ENCODE measurements around the gene TMEM35B. TPM values are rescaled to one million over a fixed set of nuclear protein-coding genes. Genes with fewer than 3 reads are reported as not detected.

TMEM35B gene
- total and polyA plus RNA-seq, 2 experiments from 2014 or later: 7.6 to 27.1 TPM

DNA sequence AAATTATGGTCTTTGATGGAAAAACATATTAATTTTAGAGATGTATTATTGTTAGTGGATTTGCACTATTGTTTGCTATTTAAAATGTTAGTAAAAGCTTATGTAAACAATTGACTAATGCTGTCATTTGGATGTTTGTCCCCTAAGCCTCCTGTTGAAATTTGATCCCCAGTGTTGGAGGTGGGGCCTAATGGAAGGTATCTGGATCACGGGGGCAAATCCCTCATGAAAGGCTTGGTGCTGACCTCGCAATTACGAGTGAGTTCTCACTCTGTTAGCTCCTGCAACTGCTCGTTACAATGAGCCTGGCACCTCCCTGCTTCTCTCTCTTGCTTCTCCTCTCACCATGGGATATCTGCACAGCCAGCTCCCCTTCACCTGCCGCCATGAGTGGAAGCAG, 14.3 kb downstream of the TMEM35B start:
- H3K4me3 ChIP-seq: no peak overlapping the region
- Mint-ChIP-seq H3K4me3 (0 out of 3 replicates have a peak overlapping the region, but pooled peaks have one; percentile 36), H3K27ac (peak overlapping the region; percentile 83)

More for the DNA sequence above, 14.3 kb downstream of the TMEM35B start:
- H3K36me3 ChIP-seq (ENCODE audit: insufficient read depth): 0 out of 2 replicates have a peak, but pooled peaks cover 4% of the 10 kb centered on the region
- peaks cover 7% of the 10 kb centered on the region for H3K27me3 Mint-ChIP-seq (ENCODE audit: insufficient read depth, low read depth, poor library complexity)
- H3F3A ChIP-seq (replicated peaks; ENCODE audit: low read depth): no peaks in the 10 kb centered on the region
- no peaks in the 10 kb centered on the region for H4K20me1 ChIP-seq (replicated peaks; ENCODE audit: insufficient read depth)
- no peak overlapping the region for H3K27ac ChIP-seq (ENCODE audit: low read depth)
- H3K27me3 ChIP-seq (ENCODE audit: insufficient read depth): no peaks in the 10 kb centered on the region; the same call in 1 of the 2 replicates
- ATAC-seq: peak; percentile 91
- H3K9me2 ChIP-seq (ENCODE audit: insufficient read depth): no peaks in the 10 kb centered on the region
- peak; percentile 80 for DNase-seq (ENCODE audit: low spot score)
- 0 out of 2 replicates have a peak overlapping the region, but pooled peaks have one; percentile 27 for H3K4me2 ChIP-seq
- no peak overlapping the region for H2AFZ ChIP-seq
- peaks cover 21% of the 10 kb centered on the region; the same call in 2 of the 3 replicates for H3K9me3 Mint-ChIP-seq
- H3K4me1 Mint-ChIP-seq: peaks cover 22% of the 10 kb centered on the region
- H3K4me1 ChIP-seq (ENCODE audit: insufficient read depth): peaks cover 13% of the 10 kb centered on the region
- 0 out of 3 replicates have a peak, but pooled peaks cover 3% of the 10 kb centered on the region for H3K36me3 Mint-ChIP-seq (ENCODE audit: low read depth)
- H3K79me2 ChIP-seq (replicated peaks; ENCODE audit: insufficient read depth): no peaks in the 10 kb centered on the region
- TF ChIP-seq, protein P1, sequence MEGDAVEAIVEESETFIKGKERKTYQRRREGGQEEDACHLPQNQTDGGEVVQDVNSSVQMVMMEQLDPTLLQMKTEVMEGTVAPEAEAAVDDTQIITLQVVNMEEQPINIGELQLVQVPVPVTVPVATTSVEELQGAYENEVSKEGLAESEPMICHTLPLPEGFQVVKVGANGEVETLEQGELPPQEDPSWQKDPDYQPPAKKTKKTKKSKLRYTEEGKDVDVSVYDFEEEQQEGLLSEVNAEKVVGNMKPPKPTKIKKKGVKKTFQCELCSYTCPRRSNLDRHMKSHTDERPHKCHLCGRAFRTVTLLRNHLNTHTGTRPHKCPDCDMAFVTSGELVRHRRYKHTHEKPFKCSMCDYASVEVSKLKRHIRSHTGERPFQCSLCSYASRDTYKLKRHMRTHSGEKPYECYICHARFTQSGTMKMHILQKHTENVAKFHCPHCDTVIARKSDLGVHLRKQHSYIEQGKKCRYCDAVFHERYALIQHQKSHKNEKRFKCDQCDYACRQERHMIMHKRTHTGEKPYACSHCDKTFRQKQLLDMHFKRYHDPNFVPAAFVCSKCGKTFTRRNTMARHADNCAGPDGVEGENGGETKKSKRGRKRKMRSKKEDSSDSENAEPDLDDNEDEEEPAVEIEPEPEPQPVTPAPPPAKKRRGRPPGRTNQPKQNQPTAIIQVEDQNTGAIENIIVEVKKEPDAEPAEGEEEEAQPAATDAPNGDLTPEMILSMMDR (conservative IDR thresholded peaks at IDR 0.05; ENCODE audit: low read depth in 2 of 2): no peak
- TF ChIP-seq, protein P2, sequence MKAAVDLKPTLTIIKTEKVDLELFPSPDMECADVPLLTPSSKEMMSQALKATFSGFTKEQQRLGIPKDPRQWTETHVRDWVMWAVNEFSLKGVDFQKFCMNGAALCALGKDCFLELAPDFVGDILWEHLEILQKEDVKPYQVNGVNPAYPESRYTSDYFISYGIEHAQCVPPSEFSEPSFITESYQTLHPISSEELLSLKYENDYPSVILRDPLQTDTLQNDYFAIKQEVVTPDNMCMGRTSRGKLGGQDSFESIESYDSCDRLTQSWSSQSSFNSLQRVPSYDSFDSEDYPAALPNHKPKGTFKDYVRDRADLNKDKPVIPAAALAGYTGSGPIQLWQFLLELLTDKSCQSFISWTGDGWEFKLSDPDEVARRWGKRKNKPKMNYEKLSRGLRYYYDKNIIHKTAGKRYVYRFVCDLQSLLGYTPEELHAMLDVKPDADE (IDR thresholded peaks at IDR 0.05): no peak
- TF ChIP-seq, protein P3, sequence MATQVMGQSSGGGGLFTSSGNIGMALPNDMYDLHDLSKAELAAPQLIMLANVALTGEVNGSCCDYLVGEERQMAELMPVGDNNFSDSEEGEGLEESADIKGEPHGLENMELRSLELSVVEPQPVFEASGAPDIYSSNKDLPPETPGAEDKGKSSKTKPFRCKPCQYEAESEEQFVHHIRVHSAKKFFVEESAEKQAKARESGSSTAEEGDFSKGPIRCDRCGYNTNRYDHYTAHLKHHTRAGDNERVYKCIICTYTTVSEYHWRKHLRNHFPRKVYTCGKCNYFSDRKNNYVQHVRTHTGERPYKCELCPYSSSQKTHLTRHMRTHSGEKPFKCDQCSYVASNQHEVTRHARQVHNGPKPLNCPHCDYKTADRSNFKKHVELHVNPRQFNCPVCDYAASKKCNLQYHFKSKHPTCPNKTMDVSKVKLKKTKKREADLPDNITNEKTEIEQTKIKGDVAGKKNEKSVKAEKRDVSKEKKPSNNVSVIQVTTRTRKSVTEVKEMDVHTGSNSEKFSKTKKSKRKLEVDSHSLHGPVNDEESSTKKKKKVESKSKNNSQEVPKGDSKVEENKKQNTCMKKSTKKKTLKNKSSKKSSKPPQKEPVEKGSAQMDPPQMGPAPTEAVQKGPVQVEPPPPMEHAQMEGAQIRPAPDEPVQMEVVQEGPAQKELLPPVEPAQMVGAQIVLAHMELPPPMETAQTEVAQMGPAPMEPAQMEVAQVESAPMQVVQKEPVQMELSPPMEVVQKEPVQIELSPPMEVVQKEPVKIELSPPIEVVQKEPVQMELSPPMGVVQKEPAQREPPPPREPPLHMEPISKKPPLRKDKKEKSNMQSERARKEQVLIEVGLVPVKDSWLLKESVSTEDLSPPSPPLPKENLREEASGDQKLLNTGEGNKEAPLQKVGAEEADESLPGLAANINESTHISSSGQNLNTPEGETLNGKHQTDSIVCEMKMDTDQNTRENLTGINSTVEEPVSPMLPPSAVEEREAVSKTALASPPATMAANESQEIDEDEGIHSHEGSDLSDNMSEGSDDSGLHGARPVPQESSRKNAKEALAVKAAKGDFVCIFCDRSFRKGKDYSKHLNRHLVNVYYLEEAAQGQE (IDR thresholded peaks at IDR 0.05; ENCODE audit: unreplicated experiment): no peak
- no peak for TF ChIP-seq STAT1 (IDR thresholded peaks at IDR 0.05; ENCODE audit: unreplicated experiment)
- TF ChIP-seq POLR2AphosphoS5 (IDR thresholded peaks at IDR 0.05; ENCODE audit: low read depth): no peak
- no peak for TF ChIP-seq NANOG (IDR thresholded peaks at IDR 0.05; ENCODE audit: borderline replicate concordance)
- no peak for TF ChIP-seq ZNF114 (CRISPR knock-in tag; IDR thresholded peaks at IDR 0.05)
- TF ChIP-seq, protein P4, sequence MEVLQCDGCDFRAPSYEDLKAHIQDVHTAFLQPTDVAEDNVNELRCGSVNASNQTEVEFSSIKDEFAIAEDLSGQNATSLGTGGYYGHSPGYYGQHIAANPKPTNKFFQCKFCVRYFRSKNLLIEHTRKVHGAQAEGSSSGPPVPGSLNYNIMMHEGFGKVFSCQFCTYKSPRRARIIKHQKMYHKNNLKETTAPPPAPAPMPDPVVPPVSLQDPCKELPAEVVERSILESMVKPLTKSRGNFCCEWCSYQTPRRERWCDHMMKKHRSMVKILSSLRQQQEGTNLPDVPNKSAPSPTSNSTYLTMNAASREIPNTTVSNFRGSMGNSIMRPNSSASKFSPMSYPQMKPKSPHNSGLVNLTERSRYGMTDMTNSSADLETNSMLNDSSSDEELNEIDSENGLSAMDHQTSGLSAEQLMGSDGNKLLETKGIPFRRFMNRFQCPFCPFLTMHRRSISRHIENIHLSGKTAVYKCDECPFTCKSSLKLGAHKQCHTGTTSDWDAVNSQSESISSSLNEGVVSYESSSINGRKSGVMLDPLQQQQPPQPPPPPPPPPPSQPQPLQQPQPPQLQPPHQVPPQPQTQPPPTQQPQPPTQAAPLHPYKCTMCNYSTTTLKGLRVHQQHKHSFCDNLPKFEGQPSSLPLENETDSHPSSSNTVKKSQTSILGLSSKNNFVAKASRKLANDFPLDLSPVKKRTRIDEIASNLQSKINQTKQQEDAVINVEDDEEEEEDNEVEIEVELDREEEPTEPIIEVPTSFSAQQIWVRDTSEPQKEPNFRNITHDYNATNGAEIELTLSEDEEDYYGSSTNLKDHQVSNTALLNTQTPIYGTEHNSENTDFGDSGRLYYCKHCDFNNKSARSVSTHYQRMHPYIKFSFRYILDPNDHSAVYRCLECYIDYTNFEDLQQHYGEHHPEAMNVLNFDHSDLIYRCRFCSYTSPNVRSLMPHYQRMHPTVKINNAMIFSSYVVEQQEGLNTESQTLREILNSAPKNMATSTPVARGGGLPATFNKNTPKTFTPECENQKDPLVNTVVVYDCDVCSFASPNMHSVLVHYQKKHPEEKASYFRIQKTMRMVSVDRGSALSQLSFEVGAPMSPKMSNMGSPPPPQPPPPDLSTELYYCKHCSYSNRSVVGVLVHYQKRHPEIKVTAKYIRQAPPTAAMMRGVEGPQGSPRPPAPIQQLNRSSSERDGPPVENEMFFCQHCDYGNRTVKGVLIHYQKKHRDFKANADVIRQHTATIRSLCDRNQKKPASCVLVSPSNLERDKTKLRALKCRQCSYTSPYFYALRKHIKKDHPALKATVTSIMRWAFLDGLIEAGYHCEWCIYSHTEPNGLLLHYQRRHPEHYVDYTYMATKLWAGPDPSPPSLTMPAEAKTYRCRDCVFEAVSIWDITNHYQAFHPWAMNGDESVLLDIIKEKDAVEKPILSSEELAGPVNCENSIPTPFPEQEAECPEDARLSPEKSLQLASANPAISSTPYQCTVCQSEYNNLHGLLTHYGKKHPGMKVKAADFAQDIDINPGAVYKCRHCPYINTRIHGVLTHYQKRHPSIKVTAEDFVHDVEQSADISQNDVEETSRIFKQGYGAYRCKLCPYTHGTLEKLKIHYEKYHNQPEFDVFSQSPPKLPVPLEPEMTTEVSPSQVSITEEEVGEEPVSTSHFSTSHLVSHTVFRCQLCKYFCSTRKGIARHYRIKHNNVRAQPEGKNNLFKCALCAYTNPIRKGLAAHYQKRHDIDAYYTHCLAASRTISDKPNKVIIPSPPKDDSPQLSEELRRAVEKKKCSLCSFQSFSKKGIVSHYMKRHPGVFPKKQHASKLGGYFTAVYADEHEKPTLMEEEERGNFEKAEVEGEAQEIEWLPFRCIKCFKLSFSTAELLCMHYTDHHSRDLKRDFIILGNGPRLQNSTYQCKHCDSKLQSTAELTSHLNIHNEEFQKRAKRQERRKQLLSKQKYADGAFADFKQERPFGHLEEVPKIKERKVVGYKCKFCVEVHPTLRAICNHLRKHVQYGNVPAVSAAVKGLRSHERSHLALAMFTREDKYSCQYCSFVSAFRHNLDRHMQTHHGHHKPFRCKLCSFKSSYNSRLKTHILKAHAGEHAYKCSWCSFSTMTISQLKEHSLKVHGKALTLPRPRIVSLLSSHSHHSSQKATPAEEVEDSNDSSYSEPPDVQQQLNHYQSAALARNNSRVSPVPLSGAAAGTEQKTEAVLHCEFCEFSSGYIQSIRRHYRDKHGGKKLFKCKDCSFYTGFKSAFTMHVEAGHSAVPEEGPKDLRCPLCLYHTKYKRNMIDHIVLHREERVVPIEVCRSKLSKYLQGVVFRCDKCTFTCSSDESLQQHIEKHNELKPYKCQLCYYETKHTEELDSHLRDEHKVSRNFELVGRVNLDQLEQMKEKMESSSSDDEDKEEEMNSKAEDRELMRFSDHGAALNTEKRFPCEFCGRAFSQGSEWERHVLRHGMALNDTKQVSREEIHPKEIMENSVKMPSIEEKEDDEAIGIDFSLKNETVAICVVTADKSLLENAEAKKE (CRISPR knock-in tag; IDR thresholded peaks at IDR 0.05): no peak
- TF ChIP-seq JUNB (IDR thresholded peaks at IDR 0.05; ENCODE audit: unreplicated experiment): no peak
- TF ChIP-seq ZNF331 (CRISPR knock-in tag; IDR thresholded peaks at IDR 0.05; ENCODE audit: low read depth): no peak
- TF ChIP-seq CREB1 (CRISPR knock-in tag; IDR thresholded peaks at IDR 0.05; ENCODE audit: low read depth): no peak
- no peak for TF ChIP-seq EZH2 (IDR thresholded peaks at IDR 0.05; ENCODE audit: low read depth, unreplicated experiment)
- no peak for TF ChIP-seq EZH2phosphoT487 (IDR thresholded peaks at IDR 0.05; ENCODE audit: unreplicated experiment)

Measured in GM23338 (cell line).